Activated CD4-positive, alpha-beta T cell treated with anti-CD3 and anti-CD28 coated beads for 48 hours (primary cell): ENCODE results near the gene BCL7C.
"Not testable (repeated sequence)": the region's sequence is repeated elsewhere in the genome, so short reads cannot be mapped to it uniquely, and the experiment has no call there.

Source experiments
- DNase-seq: peaks from one replicate; pipeline ENCODE4 v3.0.0-alpha.2; 2020

The BCL7C gene

DNA sequence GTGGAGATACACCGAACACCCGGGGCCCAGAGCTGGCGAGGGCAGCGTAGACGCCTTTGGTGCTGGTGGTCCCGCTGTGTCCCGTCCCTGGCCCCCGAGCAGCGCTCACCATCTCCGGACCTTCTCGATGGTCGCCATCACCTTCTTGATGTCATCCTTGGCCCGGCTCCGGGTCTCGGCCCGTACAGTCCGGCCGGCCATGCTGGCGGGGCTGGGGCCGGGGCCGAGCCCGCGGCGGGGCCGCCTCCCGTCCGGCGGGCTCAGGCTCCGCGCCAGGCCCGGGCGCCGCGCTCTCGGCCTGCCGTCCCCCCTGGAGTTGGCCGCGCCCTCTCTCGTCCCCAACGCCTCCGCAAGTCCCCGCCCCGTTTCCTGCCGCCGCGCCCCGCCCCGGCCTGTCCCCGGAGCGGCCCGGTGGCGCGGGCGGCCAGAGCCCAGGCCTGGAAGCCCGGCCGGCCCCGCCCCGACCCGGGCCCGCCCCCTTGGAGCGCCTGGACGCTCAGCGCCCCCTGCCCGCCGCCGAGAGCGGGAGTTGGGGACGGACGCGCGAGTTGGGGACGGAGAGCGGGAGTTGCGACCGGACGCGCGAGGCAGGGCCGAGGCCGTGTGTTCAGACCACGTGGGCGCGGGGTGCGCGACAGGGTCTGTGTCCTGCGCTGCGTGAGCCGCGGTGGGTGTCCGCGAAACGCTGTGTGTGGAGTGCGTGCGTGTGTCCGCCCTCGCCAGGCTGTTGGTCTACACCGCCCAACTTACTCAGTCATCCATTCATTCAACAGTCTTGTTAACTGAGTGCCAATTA is at the start of gene BCL7C:
Gene BCL7C (minus strand): TSS at position 334 of the 796 bp plus-strand sequence. CDS start 133 bp downstream, at position 201.
- peak; percentile 88 for DNase-seq

GRCh38 chr16:30942426-30942806 is 48.5 kb upstream of the BCL7C start:
- DNase-seq: peak; percentile 20

GRCh38 chr16:30941600-30942425 is 47.9 kb upstream of the BCL7C start:
- DNase-seq: peak; percentile 78

GRCh38 chr16:30939571-30939970 is 45.7 kb upstream of the BCL7C start:
- not testable (repeated sequence) for DNase-seq

DNA sequence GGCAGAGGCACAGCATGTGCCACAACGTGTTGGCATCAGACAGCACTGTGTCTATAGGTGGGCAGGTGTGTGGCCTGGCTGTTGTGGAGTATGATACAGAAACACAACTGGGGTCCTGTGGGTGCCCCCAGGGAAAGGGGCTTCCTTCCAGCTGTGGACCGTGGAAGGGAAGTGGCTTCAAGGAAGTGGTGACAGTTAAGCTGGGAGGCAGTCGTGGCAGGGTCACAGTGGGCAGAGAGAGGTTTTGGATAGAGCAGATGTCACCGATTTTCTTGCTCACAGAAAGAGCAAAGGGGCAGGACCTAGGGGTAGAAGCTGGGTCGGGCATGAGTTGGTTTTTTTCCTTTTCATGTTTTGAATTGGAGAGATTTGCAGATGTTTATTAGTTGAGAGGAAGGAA is 43.8 kb upstream of the BCL7C start:
- DNase-seq: no peak

DNA sequence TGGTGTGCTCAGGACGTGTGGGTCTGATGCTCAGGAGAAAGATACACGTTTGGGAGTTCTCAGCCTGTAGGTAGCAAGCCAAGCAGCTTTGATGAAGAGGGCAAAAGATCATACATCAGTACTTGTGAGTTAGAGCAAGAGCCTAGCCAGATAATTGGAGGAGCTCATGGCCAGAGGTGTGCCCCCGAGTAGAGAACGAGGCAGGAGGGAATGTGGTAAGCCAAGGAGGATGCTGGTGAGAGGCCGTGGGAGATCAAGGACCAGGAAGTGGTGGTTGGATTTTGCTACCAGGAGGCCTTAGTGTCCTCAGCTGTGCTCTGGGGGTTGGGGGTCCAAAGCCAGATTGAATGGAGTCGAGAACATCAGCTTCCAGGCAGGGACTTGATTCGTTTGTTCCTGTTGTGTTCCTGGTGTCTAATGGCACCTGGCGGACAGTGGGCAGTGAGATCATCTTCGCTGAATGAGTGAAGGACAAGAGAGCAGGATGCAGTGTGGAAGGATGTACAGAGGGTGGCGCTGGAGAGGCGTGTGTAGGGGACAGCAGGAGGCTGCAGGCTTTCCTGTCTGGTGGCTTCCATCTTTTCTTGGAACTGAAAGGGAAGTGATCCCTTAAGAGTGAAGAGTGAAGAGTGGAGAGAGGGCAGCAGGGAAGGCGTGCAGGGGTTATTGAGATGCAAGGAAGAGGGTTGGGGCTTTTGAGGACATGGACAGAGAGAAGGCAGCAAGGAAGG is 41.1 kb upstream of the BCL7C start:
- peak; percentile 65 for DNase-seq

GRCh38 chr16:30931068-30931650 is 37.3 kb upstream of the BCL7C start:
- no peak for DNase-seq

DNA sequence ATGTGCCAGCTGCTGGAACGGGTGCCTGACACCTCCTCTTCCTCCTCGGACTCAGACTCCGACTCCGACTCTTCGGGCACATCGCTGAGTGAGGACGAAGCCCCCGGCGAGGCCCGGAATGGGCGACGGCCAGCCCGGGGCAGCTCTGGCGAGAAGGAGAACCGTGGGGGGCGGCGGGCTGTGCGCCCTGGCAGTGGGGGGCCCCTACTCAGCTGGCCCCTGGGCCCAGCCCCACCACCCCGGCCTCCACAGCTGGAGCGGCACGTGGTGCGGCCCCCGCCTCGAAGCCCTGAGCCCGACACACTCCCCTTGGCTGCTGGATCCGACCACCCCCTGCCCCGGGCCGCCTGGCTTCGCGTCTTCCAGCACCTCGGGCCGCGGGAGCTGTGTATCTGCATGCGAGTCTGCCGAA is 36.3 kb upstream of the BCL7C start:
- no peak for DNase-seq

DNA sequence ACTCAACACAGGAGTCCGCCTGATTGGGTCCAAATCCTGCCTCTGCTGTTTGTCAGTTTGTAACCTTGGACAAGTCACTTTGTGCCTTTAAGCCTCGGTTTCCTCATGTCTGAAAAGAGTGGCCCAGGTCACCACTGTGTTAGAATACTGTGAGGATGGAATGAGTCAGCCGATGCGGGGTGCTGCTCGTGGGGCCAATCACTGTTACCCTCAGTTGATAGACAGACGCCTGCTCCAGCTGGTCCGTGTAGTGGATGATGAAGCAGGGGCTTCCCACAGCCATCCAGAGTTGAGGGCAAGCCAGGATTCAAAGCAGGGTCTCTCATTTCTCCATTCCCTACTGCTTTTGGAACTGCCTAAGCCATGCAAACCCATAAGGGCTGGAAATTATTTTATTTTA is 35.3 kb upstream of the BCL7C start:
- no peak for DNase-seq

- DNase-seq: no peak
These were observed 34.5 kb upstream of the BCL7C start for GRCh38 chr16:30928390-30928789.

GRCh38 chr16:30927789-30928378 is 34.0 kb upstream of the BCL7C start:
- peak; percentile 57 for DNase-seq

DNA sequence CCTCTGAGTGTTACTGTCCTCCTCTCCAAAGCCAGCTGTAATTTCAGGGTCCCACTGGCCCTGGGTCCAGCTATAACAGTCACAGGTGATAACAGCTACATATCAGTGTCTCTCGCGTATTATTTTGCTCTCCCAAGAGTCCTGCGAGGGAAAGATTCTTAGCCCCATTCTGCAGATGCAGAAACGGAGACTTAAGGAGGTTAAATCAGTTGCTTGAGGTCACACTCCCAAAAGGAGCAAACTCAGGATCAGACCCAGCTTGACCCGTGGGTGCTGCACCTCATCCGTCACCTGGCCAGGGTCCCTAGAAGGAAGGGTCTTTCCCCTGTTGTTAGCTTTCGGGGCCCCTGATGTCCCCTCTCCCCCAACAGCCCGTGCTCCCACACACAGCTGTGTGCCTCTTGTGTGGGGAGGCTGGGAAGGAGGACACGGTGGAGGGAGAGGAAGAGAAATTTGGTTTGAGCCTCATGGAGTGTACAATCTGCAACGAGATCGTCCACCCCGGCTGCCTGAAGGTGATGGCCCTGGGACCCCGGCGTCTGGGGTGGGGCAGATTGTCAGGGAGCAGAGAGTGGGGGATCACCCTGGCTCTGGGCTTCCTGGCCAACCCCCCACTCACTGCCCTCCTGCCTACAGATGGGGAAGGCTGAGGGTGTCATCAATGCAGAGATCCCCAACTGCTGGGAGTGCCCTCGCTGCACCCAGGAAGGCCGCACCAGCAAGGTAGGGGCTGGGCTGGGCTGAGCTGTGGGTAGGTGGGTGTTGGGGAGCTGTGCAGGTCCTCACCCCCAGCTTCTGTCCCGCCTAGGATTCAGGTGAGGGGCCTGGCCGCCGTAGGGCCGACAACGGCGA is 33.3 kb upstream of the BCL7C start:
- DNase-seq: no peak

DNA sequence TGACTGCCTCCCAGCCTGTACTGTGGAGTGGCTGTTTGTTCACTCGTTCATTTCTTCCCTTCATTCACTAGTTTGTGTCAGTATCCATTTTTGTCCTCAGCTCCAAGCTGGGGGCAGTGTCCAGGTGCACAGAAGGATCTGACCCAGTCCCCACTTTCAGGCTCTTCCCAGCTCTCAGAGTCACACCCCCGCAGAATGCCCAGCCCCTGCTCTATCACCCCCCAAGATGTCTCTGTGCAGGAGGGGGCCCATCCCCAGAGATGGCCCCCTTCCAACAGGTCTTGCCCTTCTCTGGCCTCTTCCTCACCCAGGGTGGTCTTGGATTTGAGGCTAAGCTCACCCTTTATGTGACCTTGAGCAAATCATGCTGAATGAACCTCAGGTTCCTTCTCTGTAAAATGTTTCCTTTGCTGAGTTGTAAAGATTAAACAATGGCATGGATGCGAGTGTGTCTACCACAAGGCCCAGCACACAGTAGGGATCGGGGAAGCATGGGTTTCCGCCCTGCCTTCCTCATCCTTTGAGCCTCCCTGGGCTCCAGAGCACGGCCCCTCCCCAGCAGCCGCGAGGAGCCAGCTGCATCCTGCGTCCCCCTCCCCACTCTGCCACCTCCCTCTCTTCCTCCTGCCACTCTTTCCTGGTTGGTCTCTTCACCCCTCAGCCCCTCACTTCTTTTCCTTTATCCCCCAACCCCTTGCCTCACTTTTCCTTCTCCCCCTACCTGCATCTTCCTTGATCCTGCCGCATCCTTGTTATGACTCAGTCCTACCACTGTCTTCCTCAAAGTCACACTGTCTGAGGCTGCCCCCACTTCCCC is 32.3 kb upstream of the BCL7C start:
- no peak for DNase-seq

- no peak for DNase-seq
These were observed 31.7 kb upstream of the BCL7C start for GRCh38 chr16:30925632-30925987.

DNA sequence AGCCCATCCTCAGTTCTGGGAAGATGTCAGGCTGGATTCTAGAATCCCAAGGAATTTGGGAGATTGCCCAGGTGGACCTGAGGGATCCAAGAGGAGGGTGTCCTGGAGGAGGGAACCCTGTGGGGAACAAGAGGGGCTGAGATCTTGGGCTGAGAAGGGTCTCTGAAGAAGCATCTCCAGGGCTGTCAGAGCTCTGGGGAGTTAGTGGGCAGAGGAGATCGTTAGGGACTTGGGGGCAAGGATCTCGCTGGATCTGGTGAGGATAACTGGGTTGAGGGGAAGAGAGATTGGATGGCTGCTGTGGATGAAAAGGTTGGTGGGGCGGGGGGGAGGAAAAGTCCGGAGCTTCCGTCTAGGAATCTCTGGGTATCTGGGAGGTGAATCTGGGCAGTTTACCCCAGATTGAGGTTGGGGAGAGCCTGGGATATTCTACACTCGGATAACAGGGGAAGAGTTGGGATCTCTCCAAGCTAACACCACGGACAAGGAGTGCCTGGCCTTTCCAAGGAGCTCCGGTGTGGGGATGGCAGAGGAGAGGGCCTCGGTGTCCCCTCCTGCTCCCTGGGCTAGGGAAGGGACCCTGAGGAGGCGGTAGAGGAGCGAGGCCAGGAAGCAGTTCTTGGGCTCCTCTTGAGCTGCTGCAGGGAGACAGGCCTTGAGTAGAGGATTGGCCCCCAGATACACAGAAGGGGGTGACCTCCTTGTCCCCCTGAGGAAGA is 31.2 kb upstream of the BCL7C start:
- DNase-seq: no peak

GRCh38 chr16:30924076-30924912 is 30.4 kb upstream of the BCL7C start:
- peak; percentile 34 for DNase-seq

DNA sequence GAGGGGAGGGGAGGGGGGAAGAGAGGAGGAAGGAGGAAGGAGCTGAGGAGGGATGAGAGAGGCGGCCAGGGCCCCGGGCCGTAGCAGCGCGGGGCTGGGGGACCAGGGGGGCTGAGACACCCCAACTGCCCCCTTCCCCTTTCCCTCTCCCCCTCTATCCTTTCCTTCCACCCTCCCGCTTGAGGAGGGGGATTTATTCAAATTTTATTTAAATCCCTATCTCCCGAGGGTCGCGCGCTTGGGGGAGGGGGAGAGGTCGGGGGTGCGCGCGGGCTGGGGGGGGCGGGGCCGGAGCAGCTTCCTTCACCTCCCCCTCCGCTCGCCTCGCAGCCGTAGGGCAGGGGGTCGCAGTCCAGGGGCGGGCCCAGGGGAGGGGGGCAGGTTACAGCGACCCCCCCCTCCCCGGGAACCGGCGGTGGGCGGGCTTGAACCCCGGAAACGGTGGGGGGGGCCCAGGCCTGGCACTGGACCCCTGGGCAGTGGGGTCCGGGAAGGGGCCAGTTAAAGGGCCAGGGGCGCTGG is 29.7 kb upstream of the BCL7C start, which contains the start of gene FBXL19:
Gene FBXL19 (plus strand): TSS at position 19 of the 522 bp plus-strand sequence. CDS start 2,183 bp downstream, outside the sequence.
- no peak for DNase-seq

GRCh38 chr16:30922960-30923535 is 29.2 kb upstream of the BCL7C start:
- peak; percentile 97 for DNase-seq
